Measurements from ENCODE around the gene SMYD4. TPM values are rescaled to one million over a fixed set of nuclear protein-coding genes. Genes with fewer than 3 reads are reported as not detected.
A peak's percentile ranks its signal among the peaks of the same experiment; 100 is the strongest.

The SMYD4 gene
- total RNA-seq, 3 donors from 2014 or later (not counting 1 experiment from before 2014, with no cell fraction given) = 20.3 to 37.8 (median 24.3) TPM

DNA sequence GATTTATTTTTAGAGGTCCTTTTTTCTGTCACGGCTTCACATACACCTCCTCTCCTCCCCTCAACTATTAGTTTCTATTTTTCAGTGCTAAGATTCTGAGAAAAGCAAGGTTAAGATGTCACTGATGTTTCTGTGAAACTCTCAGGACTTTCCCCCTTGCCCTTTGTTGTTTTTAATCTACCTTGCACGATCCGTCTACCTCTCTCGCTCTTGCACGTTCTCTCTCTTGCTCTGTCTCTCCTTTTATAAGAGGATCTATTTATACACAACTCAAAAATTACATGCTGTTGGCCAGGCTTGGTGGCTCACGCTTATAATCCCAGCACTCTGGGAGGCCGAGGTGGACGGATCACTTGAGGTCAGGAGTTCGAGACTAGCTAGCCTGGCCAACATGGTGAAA, 43.7 kb upstream of the SMYD4 start:
- no peak for ATAC-seq
- H3K4me1 Mint-ChIP-seq = peaks cover 17 to 20% of the 10 kb centered on the region in 2 donors
- peak in 1 of 2 donors; percentile 61 for DNase-seq

GRCh38 chr17:1872976-1873375, 43.3 kb upstream of the SMYD4 start:
- H3K4me1 ChIP-seq (ENCODE audit: control insufficient read depth, insufficient read depth, low read length) = peaks cover 10% of the 10 kb centered on the region
- TF ChIP-seq, protein P1, sequence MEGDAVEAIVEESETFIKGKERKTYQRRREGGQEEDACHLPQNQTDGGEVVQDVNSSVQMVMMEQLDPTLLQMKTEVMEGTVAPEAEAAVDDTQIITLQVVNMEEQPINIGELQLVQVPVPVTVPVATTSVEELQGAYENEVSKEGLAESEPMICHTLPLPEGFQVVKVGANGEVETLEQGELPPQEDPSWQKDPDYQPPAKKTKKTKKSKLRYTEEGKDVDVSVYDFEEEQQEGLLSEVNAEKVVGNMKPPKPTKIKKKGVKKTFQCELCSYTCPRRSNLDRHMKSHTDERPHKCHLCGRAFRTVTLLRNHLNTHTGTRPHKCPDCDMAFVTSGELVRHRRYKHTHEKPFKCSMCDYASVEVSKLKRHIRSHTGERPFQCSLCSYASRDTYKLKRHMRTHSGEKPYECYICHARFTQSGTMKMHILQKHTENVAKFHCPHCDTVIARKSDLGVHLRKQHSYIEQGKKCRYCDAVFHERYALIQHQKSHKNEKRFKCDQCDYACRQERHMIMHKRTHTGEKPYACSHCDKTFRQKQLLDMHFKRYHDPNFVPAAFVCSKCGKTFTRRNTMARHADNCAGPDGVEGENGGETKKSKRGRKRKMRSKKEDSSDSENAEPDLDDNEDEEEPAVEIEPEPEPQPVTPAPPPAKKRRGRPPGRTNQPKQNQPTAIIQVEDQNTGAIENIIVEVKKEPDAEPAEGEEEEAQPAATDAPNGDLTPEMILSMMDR (IDR thresholded peaks at IDR 0.05) = no peak
- Mint-ChIP-seq H3K4me3 (no peak overlapping the region), H3K4me1 (peaks cover 17 to 20% of the 10 kb centered on the region in 2 donors), H3K27me3 (ENCODE audit: low read depth in 2 of 2) (no peaks in the 10 kb centered on the region), H3K9me3 (no peaks in the 10 kb centered on the region), H3K36me3 (peaks cover 23% of the 10 kb centered on the region), H3K27ac (no peak overlapping the region)
- ATAC-seq (no peak), DNase-seq (peak in 1 of 2 donors; percentile 15)
- H3K9me3 ChIP-seq (ENCODE audit: control insufficient read depth, insufficient read depth, low read length) = no peaks in the 10 kb centered on the region
- H3K27me3 ChIP-seq (ENCODE audit: control insufficient read depth, insufficient read depth, low read length) = no peaks in the 10 kb centered on the region
- intact Hi-C loops (cut with micrococcal nuclease) = no loop called here
- H3K36me3 ChIP-seq (ENCODE audit: control insufficient read depth, insufficient read depth, low read length) = peaks cover 41% of the 10 kb centered on the region
- 86% methylated on average over 1 of the region's 4 CpGs for WGBS (ENCODE audit: insufficient coverage)
- H3K27ac ChIP-seq (ENCODE audit: low read length) = no peak overlapping the region
- no peak overlapping the region for H3K4me3 ChIP-seq (ENCODE audit: low read length)

More for the DNA sequence above, 43.7 kb upstream of the SMYD4 start:
- Mint-ChIP-seq H3K27ac (no peak overlapping the region), H3K27me3 (ENCODE audit: low read depth in 2 of 2) (no peaks in the 10 kb centered on the region), H3K36me3 (peaks cover 23% of the 10 kb centered on the region), H3K9me3 (no peaks in the 10 kb centered on the region), H3K4me3 (no peak overlapping the region)
- peaks cover 10% of the 10 kb centered on the region for H3K4me1 ChIP-seq (ENCODE audit: control insufficient read depth, insufficient read depth, low read length)
- TF ChIP-seq, protein P1 (IDR thresholded peaks at IDR 0.05) = no peak
- no peak overlapping the region for H3K27ac ChIP-seq (ENCODE audit: low read length)
- no peaks in the 10 kb centered on the region for H3K27me3 ChIP-seq (ENCODE audit: control insufficient read depth, insufficient read depth, low read length)
- H3K9me3 ChIP-seq (ENCODE audit: control insufficient read depth, insufficient read depth, low read length) = no peaks in the 10 kb centered on the region
- no peak overlapping the region for H3K4me3 ChIP-seq (ENCODE audit: low read length)
- H3K36me3 ChIP-seq (ENCODE audit: control insufficient read depth, insufficient read depth, low read length) = peaks cover 42% of the 10 kb centered on the region
- intact Hi-C loops (cut with micrococcal nuclease) = no loop called here
- 84% methylated on average over 8 of the region's 9 CpGs for WGBS (ENCODE audit: insufficient coverage)

- Histone ChIP-seq H3K27ac (ENCODE audit: low read length) (no peak overlapping the region), H3K27me3 (ENCODE audit: control insufficient read depth, insufficient read depth, low read length) (no peaks in the 10 kb centered on the region), H3K4me1 (ENCODE audit: control insufficient read depth, insufficient read depth, low read length) (peaks cover 10% of the 10 kb centered on the region), H3K4me3 (ENCODE audit: low read length) (no peak overlapping the region), H3K36me3 (ENCODE audit: control insufficient read depth, insufficient read depth, low read length) (peaks cover 35% of the 10 kb centered on the region), H3K9me3 (ENCODE audit: control insufficient read depth, insufficient read depth, low read length) (no peaks in the 10 kb centered on the region)
- H3K27me3 Mint-ChIP-seq (ENCODE audit: low read depth in 2 of 2) = no peaks in the 10 kb centered on the region
- H3K4me3 Mint-ChIP-seq = no peak overlapping the region
- intact Hi-C loops (cut with micrococcal nuclease) = no loop called here
- 97% methylated on average over 12 of the region's 12 CpGs for WGBS (ENCODE audit: insufficient coverage)
- TF ChIP-seq, protein P1 (IDR thresholded peaks at IDR 0.05) = no peak
- ATAC-seq (no peak), DNase-seq (peak in 1 of 2 donors; percentile 46)
- H3K4me1 Mint-ChIP-seq = peaks cover 17 to 20% of the 10 kb centered on the region in 2 donors
- H3K27ac Mint-ChIP-seq = no peak overlapping the region
- no peaks in the 10 kb centered on the region for H3K9me3 Mint-ChIP-seq
- peaks cover 23% of the 10 kb centered on the region for H3K36me3 Mint-ChIP-seq
These were observed 42.6 kb upstream of the SMYD4 start for GRCh38 chr17:1872254-1872653.

DNA sequence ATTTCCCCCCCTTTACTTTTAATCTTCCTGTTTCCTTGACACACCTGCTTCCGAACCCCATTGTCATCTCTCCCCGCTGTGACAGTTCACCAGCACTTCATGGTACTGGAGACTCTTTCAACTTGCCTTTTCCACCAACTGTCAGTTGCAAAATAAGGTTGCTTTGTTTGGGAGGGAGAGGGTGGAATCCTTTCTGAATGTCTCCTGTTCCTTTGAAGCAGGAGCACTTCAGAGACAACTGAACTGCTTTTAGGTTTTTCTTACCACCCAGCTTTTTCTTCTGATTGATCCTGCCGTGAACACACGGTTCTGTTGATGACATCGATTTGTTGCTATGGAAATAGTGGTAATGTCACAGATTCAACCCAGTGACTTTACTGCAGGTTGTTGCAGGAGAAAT, 42.1 kb upstream of the SMYD4 start:
- Histone ChIP-seq H3K36me3 (ENCODE audit: control insufficient read depth, insufficient read depth, low read length) (peaks cover 30% of the 10 kb centered on the region), H3K4me3 (ENCODE audit: low read length) (no peak overlapping the region), H3K9me3 (ENCODE audit: control insufficient read depth, insufficient read depth, low read length) (no peaks in the 10 kb centered on the region), H3K27me3 (ENCODE audit: control insufficient read depth, insufficient read depth, low read length) (no peaks in the 10 kb centered on the region), H3K4me1 (ENCODE audit: control insufficient read depth, insufficient read depth, low read length) (peaks cover 10% of the 10 kb centered on the region), H3K27ac (ENCODE audit: low read length) (no peak overlapping the region)
- H3K27ac Mint-ChIP-seq = peak overlapping the region; percentile 48 to 85
- H3K4me1 Mint-ChIP-seq = peaks cover 17 to 20% of the 10 kb centered on the region in 2 donors
- DNase-seq (peak in 1 of 2 donors; percentile 86), ATAC-seq (peak in 1 of 3 donors; percentile 31)
- 62% methylated on average over 5 of the region's 5 CpGs for WGBS (ENCODE audit: insufficient coverage)
- TF ChIP-seq, protein P1 (IDR thresholded peaks at IDR 0.05) = no peak
- H3K4me3 Mint-ChIP-seq = peak overlapping the region; percentile 10
- intact Hi-C loops (cut with micrococcal nuclease) = no loop called here
- H3K9me3 Mint-ChIP-seq = no peaks in the 10 kb centered on the region
- H3K36me3 Mint-ChIP-seq = peaks cover 23% of the 10 kb centered on the region
- H3K27me3 Mint-ChIP-seq (ENCODE audit: low read depth in 2 of 2) = no peaks in the 10 kb centered on the region
